Type B pancreatic cell (in vitro differentiated cells): ENCODE data around the gene ZNF362. TPM values are rescaled to one million over a fixed set of nuclear protein-coding genes. Genes with fewer than 3 reads are reported as not detected.

Experiments
- DNase-seq: peaks from one replicate; pipeline ENCODE4 v3.0.0; 2021; ENCODE audit warnings: mixed read lengths; ENCODE audit not compliant: unreplicated experiment; ENCODE audit errors: extremely low spot score
- H3K27ac Mint-ChIP-seq: 2 replicates; pipeline ENCODE4 v1.8.0; 2021; ENCODE audit warnings: mild to moderate bottlenecking, mixed read lengths
- H3K27me3 Mint-ChIP-seq: 2 replicates; pipeline ENCODE4 v1.8.0; 2021; ENCODE audit warnings: mixed read lengths
- H3K36me3 Mint-ChIP-seq: 2 replicates; pipeline ENCODE4 v1.8.0; 2021; ENCODE audit warnings: mixed read lengths
- H3K4me1 Mint-ChIP-seq: one replicate; pipeline ENCODE4 v1.8.0; 2021; ENCODE audit warnings: mixed read lengths; ENCODE audit not compliant: unreplicated experiment
- H3K4me3 Mint-ChIP-seq: 2 replicates; pipeline ENCODE4 v1.8.0; 2021; ENCODE audit warnings: mild to moderate bottlenecking, mixed read lengths
- H3K9me3 Mint-ChIP-seq: 2 replicates; pipeline ENCODE4 v1.8.0; 2021; ENCODE audit warnings: mixed read lengths
- total RNA-seq: library from RNA; stranded (reverse); gene quantifications from 2 replicates; pipeline ENCODE4 v1.2.1, GENCODE V29; 2021; ENCODE audit warnings: low replicate concordance
- TF ChIP-seq, protein P1 (sequence below): fragments of 200-600 bp; sonication (generic); conservative IDR thresholded peaks from 2 replicates; pipeline ENCODE4 v1.5.0; 2021; ENCODE audit warnings: antibody characterized with exemption, mild to moderate bottlenecking

ZNF362 gene
- total RNA-seq, 1 donor from 2014 or later, result 66.5 TPM

DNA sequence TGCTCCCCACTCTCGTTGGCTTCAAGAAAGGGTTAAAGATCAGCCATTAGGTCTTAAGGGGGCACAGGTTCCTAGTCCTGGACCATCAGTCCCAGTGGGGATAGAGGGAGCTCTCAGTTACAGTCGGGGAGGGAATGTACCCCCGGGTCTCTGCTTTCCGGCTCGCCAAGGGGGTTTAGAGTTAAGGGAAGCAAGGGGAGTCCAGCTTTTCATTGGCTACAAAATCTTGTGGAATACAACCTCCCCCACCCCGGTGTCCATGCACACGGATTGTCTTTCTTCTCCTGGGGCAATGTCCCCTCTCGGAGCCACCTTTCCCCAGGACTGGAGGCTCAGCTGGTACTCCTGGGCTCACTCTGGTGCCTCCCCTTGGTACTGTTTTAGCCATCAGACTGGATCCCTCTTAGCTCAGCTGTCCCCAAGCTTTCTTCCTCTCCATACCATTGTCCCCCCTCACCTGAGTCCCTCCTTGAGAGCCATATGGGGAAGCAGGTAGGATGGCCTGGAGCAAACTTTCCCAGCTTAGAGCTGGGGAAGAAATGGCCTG lies 64.4 kb downstream of the ZNF362 start, which contains the start of gene A3GALT2:
TSS of gene A3GALT2 (minus strand) at position 480 of the 547 bp plus-strand sequence. CDS start at position 480, 0 bp downstream.
- peaks cover 12% of the 10 kb centered on the region for H3K36me3 Mint-ChIP-seq
- TF ChIP-seq, protein P1, sequence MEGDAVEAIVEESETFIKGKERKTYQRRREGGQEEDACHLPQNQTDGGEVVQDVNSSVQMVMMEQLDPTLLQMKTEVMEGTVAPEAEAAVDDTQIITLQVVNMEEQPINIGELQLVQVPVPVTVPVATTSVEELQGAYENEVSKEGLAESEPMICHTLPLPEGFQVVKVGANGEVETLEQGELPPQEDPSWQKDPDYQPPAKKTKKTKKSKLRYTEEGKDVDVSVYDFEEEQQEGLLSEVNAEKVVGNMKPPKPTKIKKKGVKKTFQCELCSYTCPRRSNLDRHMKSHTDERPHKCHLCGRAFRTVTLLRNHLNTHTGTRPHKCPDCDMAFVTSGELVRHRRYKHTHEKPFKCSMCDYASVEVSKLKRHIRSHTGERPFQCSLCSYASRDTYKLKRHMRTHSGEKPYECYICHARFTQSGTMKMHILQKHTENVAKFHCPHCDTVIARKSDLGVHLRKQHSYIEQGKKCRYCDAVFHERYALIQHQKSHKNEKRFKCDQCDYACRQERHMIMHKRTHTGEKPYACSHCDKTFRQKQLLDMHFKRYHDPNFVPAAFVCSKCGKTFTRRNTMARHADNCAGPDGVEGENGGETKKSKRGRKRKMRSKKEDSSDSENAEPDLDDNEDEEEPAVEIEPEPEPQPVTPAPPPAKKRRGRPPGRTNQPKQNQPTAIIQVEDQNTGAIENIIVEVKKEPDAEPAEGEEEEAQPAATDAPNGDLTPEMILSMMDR, result no peak
- peaks cover 6% of the 10 kb centered on the region for H3K4me1 Mint-ChIP-seq
- no peaks in the 10 kb centered on the region for H3K9me3 Mint-ChIP-seq
- H3K27me3 Mint-ChIP-seq, result no peaks in the 10 kb centered on the region
- H3K27ac Mint-ChIP-seq, result no peak within 1 kb of the TSS
- DNase-seq, result no peak
- H3K4me3 Mint-ChIP-seq, result no peak within 1 kb of the TSS

DNA sequence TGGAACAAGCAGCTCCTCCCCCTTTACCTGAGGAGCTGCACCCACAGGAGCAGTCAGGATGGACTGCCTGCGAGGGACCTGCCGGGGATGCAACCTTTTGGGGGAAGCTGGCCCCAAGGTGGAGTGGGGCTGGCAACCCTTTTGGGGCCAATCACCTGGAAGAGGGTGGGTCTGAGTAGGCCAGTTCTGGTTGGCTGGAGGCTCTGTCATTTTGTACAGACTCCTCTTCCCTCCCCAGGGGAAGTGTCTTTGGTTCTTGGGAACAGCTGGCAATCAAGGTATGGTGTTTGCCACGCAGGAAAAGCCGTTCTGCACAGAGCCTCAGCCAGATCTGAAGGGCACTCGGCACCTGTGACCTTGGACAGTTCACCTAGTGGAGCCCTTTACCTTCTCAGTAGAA lies 64.9 kb downstream of the ZNF362 start:
- Mint-ChIP-seq H3K9me3 (no peaks in the 10 kb centered on the region), H3K27me3 (no peaks in the 10 kb centered on the region), H3K4me1 (peaks cover 5% of the 10 kb centered on the region), H3K4me3 (no peak overlapping the region), H3K27ac (no peak overlapping the region), H3K36me3 (peaks cover 17% of the 10 kb centered on the region)
- TF ChIP-seq, protein P1, result no peak
- DNase-seq, result no peak

DNA sequence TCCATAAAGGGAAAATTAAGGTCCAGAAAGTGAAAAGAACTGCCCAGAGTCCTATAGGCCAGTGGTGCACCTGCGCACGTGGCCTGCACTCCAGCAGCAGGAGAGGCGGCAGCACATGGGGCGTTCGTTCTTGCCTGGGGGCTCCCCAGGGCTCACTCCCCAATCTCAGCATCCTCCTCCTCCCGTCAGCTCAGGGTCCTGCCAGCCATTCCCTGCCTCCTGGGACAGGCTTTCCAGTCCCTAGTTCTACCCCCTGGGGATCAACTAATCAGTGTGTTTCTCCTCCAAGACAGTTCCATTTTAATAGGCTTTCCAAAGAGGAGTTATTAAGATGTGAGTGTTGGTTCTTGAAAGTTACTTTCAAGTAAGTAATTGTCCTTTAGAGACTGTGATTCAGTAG lies 65.8 kb downstream of the ZNF362 start:
- H3K4me3 Mint-ChIP-seq, result no peak overlapping the region
- peaks cover 5% of the 10 kb centered on the region for H3K4me1 Mint-ChIP-seq
- TF ChIP-seq, protein P1, result no peak
- peaks cover 18% of the 10 kb centered on the region for H3K36me3 Mint-ChIP-seq
- no peak overlapping the region for H3K27ac Mint-ChIP-seq
- no peak for DNase-seq
- H3K9me3 Mint-ChIP-seq, result no peaks in the 10 kb centered on the region
- no peaks in the 10 kb centered on the region for H3K27me3 Mint-ChIP-seq

DNA sequence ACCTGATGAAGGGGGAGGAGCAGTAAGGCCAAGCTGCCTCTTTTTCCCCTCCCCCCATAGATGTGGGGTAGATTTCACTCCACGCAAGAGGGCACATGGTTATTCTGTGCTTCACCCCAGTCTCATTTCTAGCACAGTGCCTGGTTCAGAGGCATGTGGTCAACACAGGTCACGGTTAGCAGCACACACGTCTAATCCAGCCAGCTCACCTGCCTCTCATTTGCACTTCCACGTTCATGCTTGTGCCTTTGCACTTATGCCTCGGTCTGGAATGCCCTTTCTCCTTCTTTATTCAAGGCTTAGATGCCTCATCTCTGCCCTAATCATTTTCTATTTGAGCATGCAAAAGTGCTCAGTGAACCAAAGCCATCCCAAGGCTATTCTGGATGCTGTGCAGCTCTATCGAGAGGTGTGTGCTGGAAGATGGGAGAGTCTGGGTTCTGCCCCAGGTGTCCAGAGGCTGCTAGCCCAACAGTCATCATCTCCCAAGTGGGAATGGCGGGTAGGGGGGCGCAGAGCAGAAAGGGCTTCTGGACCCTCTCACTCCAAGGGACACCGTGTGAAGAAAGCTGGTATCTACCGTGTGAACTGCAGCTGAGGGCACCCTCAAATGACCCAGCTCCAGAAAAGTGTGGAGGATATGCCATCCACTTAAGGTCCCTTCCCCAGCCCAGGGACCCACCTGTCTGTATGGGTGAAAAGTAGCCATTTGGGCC lies 66.7 kb downstream of the ZNF362 start:
- Mint-ChIP-seq H3K36me3 (peaks cover 18% of the 10 kb centered on the region), H3K9me3 (no peaks in the 10 kb centered on the region), H3K4me3 (no peak overlapping the region), H3K27me3 (no peaks in the 10 kb centered on the region), H3K27ac (no peak overlapping the region), H3K4me1 (peaks cover 5% of the 10 kb centered on the region)
- TF ChIP-seq, protein P1, result no peak
- no peak for DNase-seq

DNA sequence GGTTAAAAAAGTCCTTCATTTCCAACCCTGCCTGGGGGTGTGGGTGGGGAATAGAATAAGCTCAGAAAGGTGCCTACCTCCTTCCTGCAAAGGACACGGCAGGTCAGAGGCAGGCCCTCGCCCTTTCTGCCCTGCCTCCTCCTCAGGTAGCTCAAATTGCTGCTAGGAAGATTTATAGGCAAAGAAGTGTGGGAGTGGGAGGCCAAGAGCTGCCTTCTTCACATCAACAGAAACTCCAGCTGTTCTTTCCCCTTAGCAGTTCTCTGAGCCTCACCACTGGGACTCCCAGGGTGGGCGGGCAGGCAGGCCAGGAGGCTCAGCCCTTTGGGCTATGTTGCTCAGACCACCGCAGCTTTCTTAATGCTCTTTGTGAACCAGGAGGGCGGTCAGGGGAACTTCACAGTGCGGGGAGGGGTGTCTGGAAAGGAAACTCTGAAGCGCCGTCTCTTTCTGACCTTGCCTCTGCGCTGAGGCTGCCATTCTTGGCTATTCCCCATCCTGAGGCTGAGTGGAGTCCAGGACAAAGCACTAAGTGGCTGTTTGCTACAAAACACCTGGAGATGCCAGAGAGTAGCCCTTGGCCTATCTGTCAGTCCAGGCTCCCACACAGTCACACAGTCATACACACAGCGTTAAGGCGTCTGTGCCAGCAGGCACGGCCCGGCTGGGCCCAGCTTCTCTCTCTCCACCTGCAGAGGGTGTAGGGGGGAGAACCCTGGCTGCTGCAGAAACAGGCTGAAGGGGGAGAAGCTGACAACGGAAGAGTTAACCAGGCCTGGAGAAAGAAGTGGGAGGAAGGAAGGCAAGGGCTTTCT lies 67.6 kb downstream of the ZNF362 start:
- Mint-ChIP-seq H3K36me3 (peaks cover 25% of the 10 kb centered on the region), H3K27ac (no peak overlapping the region), H3K9me3 (no peaks in the 10 kb centered on the region), H3K4me1 (no peaks in the 10 kb centered on the region), H3K4me3 (no peak overlapping the region), H3K27me3 (no peaks in the 10 kb centered on the region)
- TF ChIP-seq, protein P1, result no peak
- no peak for DNase-seq
